Progenitor cell of endocrine pancreas (in vitro differentiated cells): ENCODE data around the gene KHDC3L. TPM values are rescaled to one million over a fixed set of nuclear protein-coding genes. Genes with fewer than 3 reads are reported as not detected.

ENCODE experiments used
- DNase-seq: peaks from one replicate; pipeline ENCODE4 v3.0.0; 2021; ENCODE audit warnings: low spot score; ENCODE audit not compliant: unreplicated experiment
- H3K27ac Mint-ChIP-seq: 2 replicates; pipeline ENCODE4 v1.8.0; 2021; ENCODE audit warnings: mild to moderate bottlenecking, moderate library complexity, mixed read lengths
- H3K27me3 Mint-ChIP-seq: 2 replicates; pipeline ENCODE4 v1.8.0; 2021; ENCODE audit warnings: mixed read lengths
- H3K36me3 Mint-ChIP-seq: 2 replicates; pipeline ENCODE4 v1.8.0; 2022; ENCODE audit warnings: mixed read lengths; ENCODE audit not compliant: insufficient read depth
- H3K4me1 Mint-ChIP-seq: 2 replicates; pipeline ENCODE4 v1.8.0; 2021; ENCODE audit warnings: low read depth, mixed read lengths
- H3K4me3 Mint-ChIP-seq: 2 replicates; pipeline ENCODE4 v1.8.0; 2021; ENCODE audit warnings: low read depth, mild to moderate bottlenecking, moderate library complexity, mixed read lengths
- H3K9me3 Mint-ChIP-seq: 2 replicates; pipeline ENCODE4 v1.8.0; 2021; ENCODE audit warnings: low read depth, mixed read lengths
- CTCF ChIP-seq: fragments of 200-600 bp; sonication (generic); IDR thresholded peaks from one replicate; pipeline ENCODE4 v1.5.0; 2021; ENCODE audit warnings: antibody characterized with exemption, mild to moderate bottlenecking; ENCODE audit not compliant: unreplicated experiment
- total RNA-seq: library from RNA; stranded (reverse); gene quantifications from 2 replicates; pipeline ENCODE4 v1.2.1, GENCODE V29; 2021

KHDC3L gene
- total RNA-seq, 1 donor from 2014 or later: not detected

GRCh38 chr6:73329201-73329600, 33.3 kb upstream of the KHDC3L start:
- Mint-ChIP-seq H3K27ac (no peak overlapping the region), H3K9me3 (no peaks in the 10 kb centered on the region), H3K4me3 (no peak overlapping the region), H3K4me1 (no peaks in the 10 kb centered on the region), H3K36me3 (no peaks in the 10 kb centered on the region), H3K27me3 (peaks cover 8% of the 10 kb centered on the region)
- no peak for DNase-seq
- TF ChIP-seq CTCF: no peak

- Mint-ChIP-seq H3K9me3 (no peaks in the 10 kb centered on the region), H3K36me3 (no peaks in the 10 kb centered on the region), H3K4me3 (no peak overlapping the region), H3K27ac (no peak overlapping the region), H3K27me3 (no peaks in the 10 kb centered on the region), H3K4me1 (no peaks in the 10 kb centered on the region)
- DNase-seq: no peak
- no peak for TF ChIP-seq CTCF
These were observed 23.1 kb upstream of the KHDC3L start for GRCh38 chr6:73339340-73339739.

- H3K36me3 Mint-ChIP-seq: no peaks in the 10 kb centered on the region
- TF ChIP-seq CTCF: no peak
- no peaks in the 10 kb centered on the region for H3K4me1 Mint-ChIP-seq
- no peak for DNase-seq
- H3K27me3 Mint-ChIP-seq: no peaks in the 10 kb centered on the region
- H3K4me3 Mint-ChIP-seq: no peak overlapping the region
- no peaks in the 10 kb centered on the region for H3K9me3 Mint-ChIP-seq
- H3K27ac Mint-ChIP-seq: no peak overlapping the region
These were observed 22.4 kb upstream of the KHDC3L start for GRCh38 chr6:73340048-73340447.

- Mint-ChIP-seq H3K4me3 (no peak overlapping the region), H3K9me3 (no peaks in the 10 kb centered on the region), H3K27ac (no peak overlapping the region), H3K36me3 (no peaks in the 10 kb centered on the region), H3K27me3 (no peaks in the 10 kb centered on the region), H3K4me1 (no peaks in the 10 kb centered on the region)
- TF ChIP-seq CTCF: no peak
- no peak for DNase-seq
These were observed 21.1 kb upstream of the KHDC3L start for GRCh38 chr6:73341335-73341734.

DNA sequence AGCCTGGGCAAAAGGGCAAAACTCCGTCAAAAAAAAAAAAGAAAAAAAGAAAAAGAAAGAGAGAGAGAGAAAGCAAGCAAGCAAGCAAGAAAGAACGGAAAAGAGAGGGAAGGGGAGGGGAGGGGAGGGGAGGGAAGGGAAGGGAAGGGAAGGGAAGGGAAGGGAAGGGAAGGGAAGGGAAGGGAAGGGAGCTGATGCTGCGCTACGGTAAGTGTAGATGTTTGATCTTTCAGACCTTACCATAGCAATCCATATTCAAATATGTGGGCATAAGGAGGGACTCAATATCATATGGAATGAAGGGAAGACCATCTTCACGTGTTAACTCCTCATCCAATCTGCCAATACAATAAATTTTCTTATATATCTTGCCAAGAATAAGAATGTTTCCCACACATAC, 20.3 kb upstream of the KHDC3L start:
- TF ChIP-seq CTCF: no peak

More for the DNA sequence above, 20.3 kb upstream of the KHDC3L start:
- Mint-ChIP-seq H3K9me3 (no peaks in the 10 kb centered on the region), H3K4me1 (no peaks in the 10 kb centered on the region), H3K27ac (no peak overlapping the region), H3K4me3 (no peak overlapping the region), H3K27me3 (peaks cover 3% of the 10 kb centered on the region), H3K36me3 (no peaks in the 10 kb centered on the region)
- DNase-seq: no peak
